Panc1 (cell line): ENCODE measurements around the gene MTX1. TPM values are rescaled to one million over a fixed set of nuclear protein-coding genes. Genes with fewer than 3 reads are reported as not detected.

Experiments used
- ATAC-seq: fragments of 200-7000 bp; cut with Tn5 transposase; 2 replicates; pipeline ENCODE4 v1.9.1; 2020; ENCODE audit warnings: mild to moderate bottlenecking, moderate library complexity
- BruUV-seq: library from RNA; stranded (reverse); fragments of 400-500 nt; replicated peaks from 2 replicates; lab custom pipeline; 2021; lab: Mats Ljungman, UMichigan
- CTCF ChIA-PET: fragments of 300-600 bp; sonication (Branson Sonifier 250); formaldehyde crosslinking; loops from one replicate; lab custom pipeline; 2022; ENCODE audit warnings: antibody characterized with exemption; lab: Charles Lee
- POLR2A ChIA-PET: fragments of 300-600 bp; sonication (Branson Sonifier 250); formaldehyde crosslinking; loops from one replicate; lab custom pipeline; 2022; ENCODE audit warnings: antibody characterized with exemption; lab: Charles Lee
- DNase-seq: peaks from one replicate; pipeline ENCODE4 v3.0.0-alpha.2; 2010; ENCODE audit warnings: low read depth, low spot score
- H3K27ac ChIP-seq: 2 replicates; pipeline ENCODE4 v1.5.1; 2011; ENCODE audit warnings: mild to moderate bottlenecking, low read length, inconsistent platforms
- H3K27me3 ChIP-seq: fragments of 200-500 bp; sonication (Bioruptor generic); 2 replicates; pipeline ENCODE4 v1.6.0; 2014; ENCODE audit warnings: low read length, inconsistent platforms; ENCODE audit not compliant: control insufficient read depth, insufficient read depth
- H3K36me3 ChIP-seq: fragments of 200-500 bp; sonication (Bioruptor generic); 2 replicates; pipeline ENCODE4 v1.5.1; 2014; ENCODE audit warnings: inconsistent platforms, mild to moderate bottlenecking, low read length, moderate library complexity; ENCODE audit not compliant: control insufficient read depth, insufficient read depth
- H3K4me1 ChIP-seq: 2 replicates; pipeline ENCODE4 v1.5.1; 2011; ENCODE audit warnings: inconsistent platforms, mild to moderate bottlenecking, low read length, moderate library complexity; ENCODE audit not compliant: control insufficient read depth, insufficient read depth
- H3K4me3 ChIP-seq, 2 experiments: 2 replicates each; pipeline ENCODE4 v1.5.1; 2011 to 2012; ENCODE audit warnings: low read depth in 2 of 2, low read length in 2 of 2, mild to moderate bottlenecking in 2 of 2, inconsistent platforms in 1 of 2, moderate library complexity in 1 of 2
- H3K9me3 ChIP-seq: fragments of 200-500 bp; sonication (Bioruptor generic); 2 replicates; pipeline ENCODE4 v1.5.1; 2014; ENCODE audit warnings: low read depth, mild to moderate bottlenecking, inconsistent platforms, low read length, moderate library complexity; ENCODE audit not compliant: control insufficient read depth, insufficient read depth
- POLR2AphosphoS5 ChIP-seq: IDR thresholded peaks from 2 replicates; pipeline ENCODE4 v1.6.1; 2012; ENCODE audit warnings: mild to moderate bottlenecking, low read depth, low read length, moderate library complexity
- SIN3A ChIP-seq: IDR thresholded peaks from 2 replicates; pipeline ENCODE4 v1.6.1; 2012; ENCODE audit warnings: low read depth, mild to moderate bottlenecking, low read length, moderate library complexity, borderline replicate concordance; ENCODE audit not compliant: insufficient read depth
- TCF7L2 ChIP-seq: IDR thresholded peaks from 2 replicates; pipeline ENCODE4 v1.6.1; 2011; ENCODE audit warnings: mild to moderate bottlenecking, low read depth, low read length, inconsistent platforms
- in situ Hi-C: cut with HindIII; loops from 2 replicates; pipeline ENCODE4 v1.10.0; 2016; ENCODE audit warnings: low sequenced_read_pairs, low pct_unique_long_range_greater_than_20kb
- intact Hi-C: fragments of 100-400 bp; cut with micrococcal nuclease; formaldehyde crosslinking; loops from one replicate; pipeline ENCODE4 v1.10.0; 2022; ENCODE audit not compliant: unreplicated experiment
- total RNA-seq: library from RNA; stranded (reverse); gene quantifications from one replicate; pipeline ENCODE4 v1.2.1, GENCODE V29; 2021; ENCODE audit not compliant: unreplicated experiment
- TF ChIP-seq, protein P1 (sequence below), 2 experiments: IDR thresholded peaks; 2 replicates each; pipeline ENCODE4 v1.6.1; 2011 to 2012; ENCODE audit warnings: low read depth in 2 of 2, control low read depth in 1 of 2, low read length in 1 of 2, mild to moderate bottlenecking in 1 of 2, moderate library complexity in 1 of 2; ENCODE audit not compliant: insufficient read depth in 1 of 2
- TF ChIP-seq, protein P2 (sequence below): fragments of 450-650 bp; IDR thresholded peaks from 2 replicates; pipeline ENCODE4 v1.5.1; 2017; ENCODE audit warnings: mild to moderate bottlenecking

MTX1 gene
- total RNA-seq, 1 experiment from 2014 or later: 53.6 TPM

DNA sequence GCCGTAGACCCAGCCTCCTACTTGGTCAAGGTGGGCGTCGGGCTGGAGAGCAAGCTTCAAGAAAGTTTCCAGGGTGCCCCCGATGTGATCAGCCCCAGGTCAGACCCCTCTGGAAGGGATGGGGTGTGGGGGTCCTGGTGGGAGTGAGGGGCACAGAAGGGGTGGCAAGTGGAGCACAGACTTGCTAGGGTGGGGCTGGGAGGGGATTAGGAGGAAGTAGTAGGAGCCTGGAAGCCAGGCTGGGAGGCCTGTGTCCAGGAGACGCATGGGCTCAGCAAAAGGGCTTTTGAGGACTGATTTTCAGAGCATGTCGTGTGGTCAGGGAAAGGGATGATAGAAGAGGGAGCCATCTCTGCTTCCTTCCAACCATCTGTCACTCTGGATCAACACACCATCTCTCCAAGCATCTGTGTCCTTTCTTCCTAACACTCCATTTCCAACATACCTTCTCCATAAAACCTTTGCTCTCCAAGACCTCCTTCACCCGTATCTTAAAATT, 26.4 kb upstream of the MTX1 start:
- no peaks in the 10 kb centered on the region for H3K36me3 ChIP-seq
- no peak for DNase-seq
- POLR2A ChIA-PET: no interaction called here

DNA sequence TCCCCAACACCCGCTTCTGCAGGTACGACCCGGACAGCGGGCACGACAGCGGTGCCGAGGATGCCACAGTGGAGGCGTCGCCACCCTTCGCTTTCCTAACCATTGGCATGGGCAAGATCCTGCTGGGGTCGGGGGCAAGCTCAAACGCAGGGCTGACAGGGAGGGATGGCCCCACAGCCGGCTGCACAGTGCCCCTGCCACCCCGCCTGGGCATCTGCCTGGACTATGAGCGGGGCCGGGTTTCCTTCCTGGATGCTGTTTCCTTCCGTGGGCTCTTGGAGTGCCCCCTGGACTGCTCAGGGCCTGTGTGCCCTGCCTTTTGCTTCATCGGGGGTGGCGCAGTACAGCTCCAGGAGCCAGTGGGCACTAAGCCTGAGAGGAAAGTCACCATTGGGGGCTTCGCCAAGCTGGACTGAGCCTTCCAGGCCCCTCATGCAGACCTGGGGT, 24.7 kb upstream of the MTX1 start:
- Histone ChIP-seq H3K4me3 (no peak overlapping the region), H3K36me3 (no peaks in the 10 kb centered on the region), H3K27me3 (no peaks in the 10 kb centered on the region), H3K4me1 (peaks cover 2% of the 10 kb centered on the region), H3K9me3 (no peaks in the 10 kb centered on the region), H3K27ac (no peak overlapping the region)
- in situ Hi-C loops: no loop called here
- intact Hi-C loops: no loop called here
- no peak for ATAC-seq
- BruUV-seq: no TSS peak
- DNase-seq: no peak
- ChIA-PET CTCF (no interaction called here), POLR2A (no interaction called here)
- TF ChIP-seq TCF7L2 (no peak), SIN3A (no peak), POLR2AphosphoS5 (no peak)
- TF ChIP-seq, protein P1, sequence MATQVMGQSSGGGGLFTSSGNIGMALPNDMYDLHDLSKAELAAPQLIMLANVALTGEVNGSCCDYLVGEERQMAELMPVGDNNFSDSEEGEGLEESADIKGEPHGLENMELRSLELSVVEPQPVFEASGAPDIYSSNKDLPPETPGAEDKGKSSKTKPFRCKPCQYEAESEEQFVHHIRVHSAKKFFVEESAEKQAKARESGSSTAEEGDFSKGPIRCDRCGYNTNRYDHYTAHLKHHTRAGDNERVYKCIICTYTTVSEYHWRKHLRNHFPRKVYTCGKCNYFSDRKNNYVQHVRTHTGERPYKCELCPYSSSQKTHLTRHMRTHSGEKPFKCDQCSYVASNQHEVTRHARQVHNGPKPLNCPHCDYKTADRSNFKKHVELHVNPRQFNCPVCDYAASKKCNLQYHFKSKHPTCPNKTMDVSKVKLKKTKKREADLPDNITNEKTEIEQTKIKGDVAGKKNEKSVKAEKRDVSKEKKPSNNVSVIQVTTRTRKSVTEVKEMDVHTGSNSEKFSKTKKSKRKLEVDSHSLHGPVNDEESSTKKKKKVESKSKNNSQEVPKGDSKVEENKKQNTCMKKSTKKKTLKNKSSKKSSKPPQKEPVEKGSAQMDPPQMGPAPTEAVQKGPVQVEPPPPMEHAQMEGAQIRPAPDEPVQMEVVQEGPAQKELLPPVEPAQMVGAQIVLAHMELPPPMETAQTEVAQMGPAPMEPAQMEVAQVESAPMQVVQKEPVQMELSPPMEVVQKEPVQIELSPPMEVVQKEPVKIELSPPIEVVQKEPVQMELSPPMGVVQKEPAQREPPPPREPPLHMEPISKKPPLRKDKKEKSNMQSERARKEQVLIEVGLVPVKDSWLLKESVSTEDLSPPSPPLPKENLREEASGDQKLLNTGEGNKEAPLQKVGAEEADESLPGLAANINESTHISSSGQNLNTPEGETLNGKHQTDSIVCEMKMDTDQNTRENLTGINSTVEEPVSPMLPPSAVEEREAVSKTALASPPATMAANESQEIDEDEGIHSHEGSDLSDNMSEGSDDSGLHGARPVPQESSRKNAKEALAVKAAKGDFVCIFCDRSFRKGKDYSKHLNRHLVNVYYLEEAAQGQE (IDR thresholded peaks at IDR 0.05; ENCODE audit: insufficient read depth in 1 of 2, low read depth in 2 of 2, low read length in 1 of 2): no peak
- TF ChIP-seq, protein P2, sequence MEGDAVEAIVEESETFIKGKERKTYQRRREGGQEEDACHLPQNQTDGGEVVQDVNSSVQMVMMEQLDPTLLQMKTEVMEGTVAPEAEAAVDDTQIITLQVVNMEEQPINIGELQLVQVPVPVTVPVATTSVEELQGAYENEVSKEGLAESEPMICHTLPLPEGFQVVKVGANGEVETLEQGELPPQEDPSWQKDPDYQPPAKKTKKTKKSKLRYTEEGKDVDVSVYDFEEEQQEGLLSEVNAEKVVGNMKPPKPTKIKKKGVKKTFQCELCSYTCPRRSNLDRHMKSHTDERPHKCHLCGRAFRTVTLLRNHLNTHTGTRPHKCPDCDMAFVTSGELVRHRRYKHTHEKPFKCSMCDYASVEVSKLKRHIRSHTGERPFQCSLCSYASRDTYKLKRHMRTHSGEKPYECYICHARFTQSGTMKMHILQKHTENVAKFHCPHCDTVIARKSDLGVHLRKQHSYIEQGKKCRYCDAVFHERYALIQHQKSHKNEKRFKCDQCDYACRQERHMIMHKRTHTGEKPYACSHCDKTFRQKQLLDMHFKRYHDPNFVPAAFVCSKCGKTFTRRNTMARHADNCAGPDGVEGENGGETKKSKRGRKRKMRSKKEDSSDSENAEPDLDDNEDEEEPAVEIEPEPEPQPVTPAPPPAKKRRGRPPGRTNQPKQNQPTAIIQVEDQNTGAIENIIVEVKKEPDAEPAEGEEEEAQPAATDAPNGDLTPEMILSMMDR: no peak

More for the DNA sequence above, 26.4 kb upstream of the MTX1 start:
- BruUV-seq: no TSS peak
- no peak overlapping the region for H3K4me3 ChIP-seq
- intact Hi-C loops (no loop called here), in situ Hi-C loops (no loop called here)
- H3K4me1 ChIP-seq: peaks cover 2% of the 10 kb centered on the region
- H3K27ac ChIP-seq: no peak overlapping the region
- no peaks in the 10 kb centered on the region for H3K9me3 ChIP-seq
- ATAC-seq: no peak
- CTCF ChIA-PET: no interaction called here
- no peaks in the 10 kb centered on the region for H3K27me3 ChIP-seq
- TF ChIP-seq, protein P1 (IDR thresholded peaks at IDR 0.05; ENCODE audit: insufficient read depth in 1 of 2, low read depth in 2 of 2, low read length in 1 of 2): no peak
- TF ChIP-seq TCF7L2 (no peak), POLR2AphosphoS5 (no peak)
- TF ChIP-seq, protein P2: no peak
